ENCODE results near the gene MED20.

- TF ChIP-seq POLR2AphosphoS5 (IDR thresholded peaks at IDR 0.05; ENCODE audit: low read depth) = no peak
- TF ChIP-seq, protein P1, sequence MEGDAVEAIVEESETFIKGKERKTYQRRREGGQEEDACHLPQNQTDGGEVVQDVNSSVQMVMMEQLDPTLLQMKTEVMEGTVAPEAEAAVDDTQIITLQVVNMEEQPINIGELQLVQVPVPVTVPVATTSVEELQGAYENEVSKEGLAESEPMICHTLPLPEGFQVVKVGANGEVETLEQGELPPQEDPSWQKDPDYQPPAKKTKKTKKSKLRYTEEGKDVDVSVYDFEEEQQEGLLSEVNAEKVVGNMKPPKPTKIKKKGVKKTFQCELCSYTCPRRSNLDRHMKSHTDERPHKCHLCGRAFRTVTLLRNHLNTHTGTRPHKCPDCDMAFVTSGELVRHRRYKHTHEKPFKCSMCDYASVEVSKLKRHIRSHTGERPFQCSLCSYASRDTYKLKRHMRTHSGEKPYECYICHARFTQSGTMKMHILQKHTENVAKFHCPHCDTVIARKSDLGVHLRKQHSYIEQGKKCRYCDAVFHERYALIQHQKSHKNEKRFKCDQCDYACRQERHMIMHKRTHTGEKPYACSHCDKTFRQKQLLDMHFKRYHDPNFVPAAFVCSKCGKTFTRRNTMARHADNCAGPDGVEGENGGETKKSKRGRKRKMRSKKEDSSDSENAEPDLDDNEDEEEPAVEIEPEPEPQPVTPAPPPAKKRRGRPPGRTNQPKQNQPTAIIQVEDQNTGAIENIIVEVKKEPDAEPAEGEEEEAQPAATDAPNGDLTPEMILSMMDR (IDR thresholded peaks at IDR 0.05; ENCODE audit: insufficient read depth, low read length) = no peak
Observed at GRCh38 chr6:41892921-41893564, 27.9 kb downstream of the MED20 start.
